Loucy (cell line): Measurements from ENCODE around the gene HIBCH.

Experiments used
- H2AFZ ChIP-seq: fragments of 200-600 bp; sonication (generic); 2 replicates; pipeline ENCODE4 v1.6.0; 2016; ENCODE audit warnings: antibody characterized with exemption, mild to moderate bottlenecking, low read length, moderate library complexity
- H3F3A ChIP-seq: fragments of 200-600 bp; 2 replicates; pipeline ENCODE4 v1.6.0; 2016; ENCODE audit warnings: antibody characterized with exemption, low read depth, mild to moderate bottlenecking
- H3K27me3 ChIP-seq: fragments of 200-600 bp; sonication (generic); 2 replicates; pipeline ENCODE4 v1.6.1; 2014; ENCODE audit warnings: low read length, mild to moderate bottlenecking; ENCODE audit not compliant: insufficient read depth, poor library complexity, severe bottlenecking
- H3K36me3 ChIP-seq: fragments of 200-600 bp; sonication (generic); 2 replicates; pipeline ENCODE4 v1.6.1; 2016; ENCODE audit warnings: low read length; ENCODE audit not compliant: insufficient read depth
- H3K4me1 ChIP-seq: fragments of 200-600 bp; sonication (generic); 2 replicates; pipeline ENCODE4 v1.5.1; 2014; ENCODE audit warnings: low read length, mild to moderate bottlenecking; ENCODE audit not compliant: insufficient read depth, poor library complexity, severe bottlenecking
- H3K4me2 ChIP-seq: fragments of 200-600 bp; sonication (generic); 2 replicates; pipeline ENCODE4 v1.6.0; 2014; ENCODE audit warnings: antibody characterized with exemption, low read length, low read depth, mild to moderate bottlenecking; ENCODE audit not compliant: poor library complexity, severe bottlenecking
- H3K4me3 ChIP-seq: fragments of 200-600 bp; sonication (generic); 2 replicates; pipeline ENCODE4 v1.5.1; 2014; ENCODE audit warnings: low read length, mild to moderate bottlenecking, mixed read lengths; ENCODE audit not compliant: poor library complexity, severe bottlenecking
- H3K79me2 ChIP-seq: fragments of 200-600 bp; sonication (generic); 2 replicates; pipeline ENCODE4 v1.6.1; 2014; ENCODE audit warnings: low read length; ENCODE audit not compliant: insufficient read depth
- H3K9ac ChIP-seq: fragments of 200-600 bp; sonication (generic); 2 replicates; pipeline ENCODE4 v1.6.0; 2014; ENCODE audit warnings: mild to moderate bottlenecking, low read depth, low read length, moderate library complexity; ENCODE audit not compliant: poor library complexity, severe bottlenecking
- H3K9me2 ChIP-seq: fragments of 200-600 bp; sonication (generic); replicated peaks from 2 replicates; pipeline ENCODE4 v1.6.1; 2016; ENCODE audit warnings: low read depth, low read length, mixed read lengths
- H3K9me3 ChIP-seq: fragments of 200-600 bp; sonication (generic); 2 replicates; pipeline ENCODE4 v1.6.1; 2014; ENCODE audit warnings: mild to moderate bottlenecking, antibody characterized with exemption, low read length, low read depth; ENCODE audit not compliant: insufficient read depth
- H4K20me1 ChIP-seq: fragments of 200-600 bp; sonication (generic); 2 replicates; pipeline ENCODE4 v1.6.0; 2014; ENCODE audit warnings: antibody characterized with exemption, low read length, mild to moderate bottlenecking; ENCODE audit not compliant: insufficient read depth, poor library complexity, severe bottlenecking
- CTCF ChIP-seq: fragments of 200-600 bp; sonication (generic); conservative IDR thresholded peaks from 2 replicates; pipeline ENCODE4 v1.5.1; 2014; ENCODE audit warnings: mild to moderate bottlenecking, antibody characterized with exemption, low read length
- EZH2phosphoT487 ChIP-seq: fragments of 200-600 bp; IDR thresholded peaks from 2 replicates; pipeline ENCODE4 v1.6.1; 2018; ENCODE audit warnings: antibody characterized with exemption, mild to moderate bottlenecking, moderate library complexity, borderline replicate concordance

HIBCH gene

GRCh38 chr2:190355968-190356644, 36.5 kb upstream of the HIBCH start:
- TF ChIP-seq EZH2phosphoT487 (no peak), CTCF (no peak)
- no peaks in the 10 kb centered on the region for H3F3A ChIP-seq
- no peaks in the 10 kb centered on the region for H3K27me3 ChIP-seq
- no peak overlapping the region for H3K4me2 ChIP-seq
- no peaks in the 10 kb centered on the region for H3K36me3 ChIP-seq
- H3K79me2 ChIP-seq = no peaks in the 10 kb centered on the region
- no peaks in the 10 kb centered on the region for H3K9me3 ChIP-seq
- no peaks in the 10 kb centered on the region for H3K9me2 ChIP-seq
- no peaks in the 10 kb centered on the region for H4K20me1 ChIP-seq
- no peak overlapping the region for H2AFZ ChIP-seq
- peaks cover 18% of the 10 kb centered on the region for H3K4me1 ChIP-seq
- H3K4me3 ChIP-seq = no peak overlapping the region
- H3K9ac ChIP-seq = no peak overlapping the region

GRCh38 chr2:190354003-190354690, 34.5 kb upstream of the HIBCH start:
- Histone ChIP-seq H2AFZ (no peak overlapping the region), H3K27me3 (no peaks in the 10 kb centered on the region), H4K20me1 (no peaks in the 10 kb centered on the region), H3K4me2 (no peak overlapping the region), H3K36me3 (no peaks in the 10 kb centered on the region), H3K9me3 (no peaks in the 10 kb centered on the region), H3K79me2 (no peaks in the 10 kb centered on the region), H3K9me2 (no peaks in the 10 kb centered on the region), H3K4me3 (no peak overlapping the region), H3K4me1 (peaks cover 6% of the 10 kb centered on the region), H3F3A (no peaks in the 10 kb centered on the region), H3K9ac (no peak overlapping the region)
- TF ChIP-seq CTCF (no peak), EZH2phosphoT487 (no peak)

GRCh38 chr2:190353537-190353899, 33.9 kb upstream of the HIBCH start:
- TF ChIP-seq CTCF (no peak), EZH2phosphoT487 (no peak)
- H3K4me1 ChIP-seq = peaks cover 6% of the 10 kb centered on the region
- H3F3A ChIP-seq = no peaks in the 10 kb centered on the region
- H3K79me2 ChIP-seq = no peaks in the 10 kb centered on the region
- no peak overlapping the region for H2AFZ ChIP-seq
- H3K9me3 ChIP-seq = no peaks in the 10 kb centered on the region
- no peaks in the 10 kb centered on the region for H4K20me1 ChIP-seq
- no peaks in the 10 kb centered on the region for H3K36me3 ChIP-seq
- H3K4me2 ChIP-seq = no peak overlapping the region
- no peaks in the 10 kb centered on the region for H3K9me2 ChIP-seq
- no peak overlapping the region for H3K9ac ChIP-seq
- H3K4me3 ChIP-seq = no peak overlapping the region
- H3K27me3 ChIP-seq = no peaks in the 10 kb centered on the region
